CD1c-positive myeloid dendritic cell (primary cell): ENCODE data around the gene LRMDA.

Source experiments
- DNase-seq: peaks from one replicate; pipeline ENCODE4 v3.0.0-alpha.2; 2016; ENCODE audit errors: extremely low spot score

Gene LRMDA

GRCh38 chr10:75640803-75641202 is 209.4 kb downstream of the LRMDA start:
- no peak for DNase-seq

GRCh38 chr10:75643405-75643804 is 212.0 kb downstream of the LRMDA start:
- DNase-seq = no peak

GRCh38 chr10:75643944-75644692 is 212.7 kb downstream of the LRMDA start:
- no peak for DNase-seq

GRCh38 chr10:75645704-75646103 is 214.3 kb downstream of the LRMDA start:
- DNase-seq = no peak

- DNase-seq = no peak
Observed at GRCh38 chr10:75646218-75646915, 214.9 kb downstream of the LRMDA start.

GRCh38 chr10:75646916-75647315 is 215.5 kb downstream of the LRMDA start:
- no peak for DNase-seq

- DNase-seq = peak; percentile 6
Observed at GRCh38 chr10:75647675-75648074, 216.3 kb downstream of the LRMDA start.

- no peak for DNase-seq
Observed at GRCh38 chr10:75648351-75648750, 216.9 kb downstream of the LRMDA start.

- no peak for DNase-seq
Observed at GRCh38 chr10:75648854-75649253, 217.4 kb downstream of the LRMDA start.

GRCh38 chr10:75649466-75649865 is 218.0 kb downstream of the LRMDA start:
- DNase-seq = peak; percentile 4

GRCh38 chr10:75650648-75651047 is 219.2 kb downstream of the LRMDA start:
- DNase-seq = no peak

- peak; percentile 3 for DNase-seq
Observed at GRCh38 chr10:75651417-75651816, 220.0 kb downstream of the LRMDA start.

GRCh38 chr10:75652146-75652740 is 220.8 kb downstream of the LRMDA start:
- no peak for DNase-seq

- DNase-seq = no peak
Observed at GRCh38 chr10:75653761-75654160, 222.3 kb downstream of the LRMDA start.

GRCh38 chr10:75654171-75654771 is 222.8 kb downstream of the LRMDA start:
- no peak for DNase-seq

GRCh38 chr10:75654772-75655171 is 223.3 kb downstream of the LRMDA start:
- DNase-seq = no peak

GRCh38 chr10:75655791-75656451 is 224.5 kb downstream of the LRMDA start:
- DNase-seq = no peak

GRCh38 chr10:75657351-75657750 is 225.9 kb downstream of the LRMDA start:
- DNase-seq = no peak

- DNase-seq = no peak
Observed at GRCh38 chr10:75658036-75658435, 226.6 kb downstream of the LRMDA start.

GRCh38 chr10:75658496-75658895 is 227.1 kb downstream of the LRMDA start:
- no peak for DNase-seq

GRCh38 chr10:75658915-75659314 is 227.5 kb downstream of the LRMDA start:
- DNase-seq = no peak

GRCh38 chr10:75660823-75661222 is 229.4 kb downstream of the LRMDA start:
- DNase-seq = no peak
